Measurements from ENCODE around the gene COPS9. TPM values are rescaled to one million over a fixed set of nuclear protein-coding genes. Genes with fewer than 3 reads are reported as not detected.
A peak's percentile ranks its signal among the peaks of the same experiment; 100 is the strongest.

Gene COPS9
- total RNA-seq, 1 donor from 2014 or later = 156 TPM

DNA sequence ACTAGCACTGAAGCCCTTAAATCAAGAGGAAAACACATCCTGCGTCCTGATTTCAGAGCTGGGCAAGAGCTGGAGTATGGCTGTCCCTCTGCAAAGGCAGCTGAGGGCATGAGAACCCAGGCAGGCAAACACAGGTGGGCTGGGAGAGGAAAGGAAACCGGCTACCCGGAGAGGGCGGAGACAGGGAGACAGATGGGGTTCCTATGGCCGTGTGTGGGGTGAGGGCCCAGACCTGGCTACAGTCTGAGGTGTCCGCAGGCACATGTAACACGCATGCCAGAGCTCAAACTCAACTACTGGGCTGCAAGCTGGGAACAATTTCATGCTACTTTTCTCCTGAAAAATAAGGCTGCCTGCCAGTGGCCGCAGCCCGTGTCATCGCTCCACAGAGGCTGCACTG lies 2.7 kb downstream of the COPS9 start:
- no peak for DNase-seq (ENCODE audit: extremely low spot score, unreplicated experiment)
- H3K4me3 Mint-ChIP-seq (ENCODE audit: unreplicated experiment) = no peak overlapping the region

DNA sequence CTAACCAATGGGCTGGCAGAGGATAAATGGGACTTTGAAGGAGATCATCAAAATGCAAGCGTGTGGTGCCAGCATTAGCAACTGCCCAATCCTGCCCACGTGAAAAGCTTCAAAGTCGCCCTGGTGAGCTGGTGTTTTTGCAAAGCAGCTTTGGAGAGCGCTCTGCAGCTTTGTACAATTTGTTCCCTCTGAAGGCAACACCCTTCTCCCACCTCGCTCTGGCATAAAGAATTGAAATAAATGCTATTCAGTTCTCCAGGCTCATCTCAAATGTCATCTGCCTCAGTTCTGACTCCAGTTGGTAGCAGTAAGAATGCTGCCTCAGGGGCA lies 3.5 kb downstream of the COPS9 start:
- H3K9me3 Mint-ChIP-seq (ENCODE audit: unreplicated experiment) = no peaks in the 10 kb centered on the region
- no peak overlapping the region for H3K4me3 Mint-ChIP-seq (ENCODE audit: unreplicated experiment)
- no peaks in the 10 kb centered on the region for H3K27me3 Mint-ChIP-seq (ENCODE audit: unreplicated experiment)
- no peak for DNase-seq (ENCODE audit: extremely low spot score, unreplicated experiment)
- H3K4me1 Mint-ChIP-seq (ENCODE audit: unreplicated experiment) = peaks cover 23% of the 10 kb centered on the region
- H3K36me3 Mint-ChIP-seq (ENCODE audit: unreplicated experiment) = peaks cover 33% of the 10 kb centered on the region
- no peak overlapping the region for H3K27ac Mint-ChIP-seq (ENCODE audit: unreplicated experiment)
- TF ChIP-seq, protein P1, sequence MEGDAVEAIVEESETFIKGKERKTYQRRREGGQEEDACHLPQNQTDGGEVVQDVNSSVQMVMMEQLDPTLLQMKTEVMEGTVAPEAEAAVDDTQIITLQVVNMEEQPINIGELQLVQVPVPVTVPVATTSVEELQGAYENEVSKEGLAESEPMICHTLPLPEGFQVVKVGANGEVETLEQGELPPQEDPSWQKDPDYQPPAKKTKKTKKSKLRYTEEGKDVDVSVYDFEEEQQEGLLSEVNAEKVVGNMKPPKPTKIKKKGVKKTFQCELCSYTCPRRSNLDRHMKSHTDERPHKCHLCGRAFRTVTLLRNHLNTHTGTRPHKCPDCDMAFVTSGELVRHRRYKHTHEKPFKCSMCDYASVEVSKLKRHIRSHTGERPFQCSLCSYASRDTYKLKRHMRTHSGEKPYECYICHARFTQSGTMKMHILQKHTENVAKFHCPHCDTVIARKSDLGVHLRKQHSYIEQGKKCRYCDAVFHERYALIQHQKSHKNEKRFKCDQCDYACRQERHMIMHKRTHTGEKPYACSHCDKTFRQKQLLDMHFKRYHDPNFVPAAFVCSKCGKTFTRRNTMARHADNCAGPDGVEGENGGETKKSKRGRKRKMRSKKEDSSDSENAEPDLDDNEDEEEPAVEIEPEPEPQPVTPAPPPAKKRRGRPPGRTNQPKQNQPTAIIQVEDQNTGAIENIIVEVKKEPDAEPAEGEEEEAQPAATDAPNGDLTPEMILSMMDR (IDR thresholded peaks at IDR 0.05) = no peak

More for the DNA sequence above, 2.7 kb downstream of the COPS9 start:
- peaks cover 25% of the 10 kb centered on the region for H3K36me3 Mint-ChIP-seq (ENCODE audit: unreplicated experiment)
- H3K4me1 Mint-ChIP-seq (ENCODE audit: unreplicated experiment) = peaks cover 23% of the 10 kb centered on the region
- H3K9me3 Mint-ChIP-seq (ENCODE audit: unreplicated experiment) = no peaks in the 10 kb centered on the region
- TF ChIP-seq, protein P1 (IDR thresholded peaks at IDR 0.05) = no peak
- no peaks in the 10 kb centered on the region for H3K27me3 Mint-ChIP-seq (ENCODE audit: unreplicated experiment)
- no peak overlapping the region for H3K27ac Mint-ChIP-seq (ENCODE audit: unreplicated experiment)

- TF ChIP-seq, protein P1 (IDR thresholded peaks at IDR 0.05) = peak; percentile 9
- H3K9me3 Mint-ChIP-seq (ENCODE audit: unreplicated experiment) = no peaks in the 10 kb centered on the region
- DNase-seq (ENCODE audit: extremely low spot score, unreplicated experiment) = no peak
- H3K36me3 Mint-ChIP-seq (ENCODE audit: unreplicated experiment) = peaks cover 36% of the 10 kb centered on the region
- H3K27me3 Mint-ChIP-seq (ENCODE audit: unreplicated experiment) = no peaks in the 10 kb centered on the region
- no peak overlapping the region for H3K27ac Mint-ChIP-seq (ENCODE audit: unreplicated experiment)
- no peak overlapping the region for H3K4me3 Mint-ChIP-seq (ENCODE audit: unreplicated experiment)
- H3K4me1 Mint-ChIP-seq (ENCODE audit: unreplicated experiment) = peaks cover 21% of the 10 kb centered on the region
Observed at GRCh38 chr2:240131941-240132650, 4.0 kb downstream of the COPS9 start.

- Mint-ChIP-seq H3K36me3 (ENCODE audit: unreplicated experiment) (peaks cover 40% of the 10 kb centered on the region), H3K4me1 (ENCODE audit: unreplicated experiment) (peaks cover 17% of the 10 kb centered on the region), H3K27me3 (ENCODE audit: unreplicated experiment) (no peaks in the 10 kb centered on the region), H3K27ac (ENCODE audit: unreplicated experiment) (no peak overlapping the region), H3K4me3 (ENCODE audit: unreplicated experiment) (no peak overlapping the region), H3K9me3 (ENCODE audit: unreplicated experiment) (no peaks in the 10 kb centered on the region)
- no peak for DNase-seq (ENCODE audit: extremely low spot score, unreplicated experiment)
- TF ChIP-seq, protein P1 (IDR thresholded peaks at IDR 0.05) = no peak
Observed at GRCh38 chr2:240131296-240131695, 4.8 kb downstream of the COPS9 start.

DNA sequence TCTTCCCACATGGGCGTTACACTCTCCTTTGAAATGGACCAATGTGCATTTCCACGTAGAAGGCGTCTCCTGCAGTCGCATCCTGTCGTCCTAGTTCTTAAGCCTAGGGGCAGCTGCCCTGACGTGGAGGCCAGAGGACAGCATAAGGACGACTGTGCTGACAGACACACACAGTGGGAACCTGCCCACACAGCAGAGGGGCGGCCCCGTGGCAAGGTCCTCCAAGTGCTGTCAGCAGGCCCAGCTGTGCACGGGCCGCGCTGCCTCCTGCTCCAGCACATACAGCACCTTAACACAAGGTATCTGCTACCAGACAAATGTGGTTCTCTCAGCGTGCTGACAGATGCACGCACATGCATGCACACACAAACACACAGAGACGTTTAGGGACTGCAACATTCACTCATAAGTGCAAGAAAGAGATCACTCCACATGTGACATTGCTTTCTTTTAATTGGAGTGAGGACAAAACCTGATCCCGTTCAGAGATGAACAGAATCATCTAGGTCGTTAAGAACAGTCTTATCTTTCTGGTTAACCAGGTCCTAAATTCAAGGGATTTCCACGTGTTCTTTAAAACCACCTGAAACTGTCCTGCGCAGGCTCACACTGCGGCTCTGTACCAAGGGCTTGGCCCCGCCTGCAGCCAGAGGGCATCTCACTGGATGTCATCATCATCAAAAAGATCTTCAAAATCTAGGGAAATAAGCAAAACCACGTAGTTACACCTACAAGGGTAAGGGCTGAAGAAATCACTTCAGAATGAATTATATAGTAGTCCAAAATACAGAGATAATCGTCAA lies 5.5 kb downstream of the COPS9 start:
- TF ChIP-seq, protein P1 (IDR thresholded peaks at IDR 0.05) = no peak
- Mint-ChIP-seq H3K9me3 (ENCODE audit: unreplicated experiment) (no peaks in the 10 kb centered on the region), H3K27ac (ENCODE audit: unreplicated experiment) (no peak overlapping the region), H3K27me3 (ENCODE audit: unreplicated experiment) (no peaks in the 10 kb centered on the region), H3K4me1 (ENCODE audit: unreplicated experiment) (peaks cover 15% of the 10 kb centered on the region), H3K36me3 (ENCODE audit: unreplicated experiment) (peaks cover 42% of the 10 kb centered on the region), H3K4me3 (ENCODE audit: unreplicated experiment) (no peak overlapping the region)
- no peak for DNase-seq (ENCODE audit: extremely low spot score, unreplicated experiment)

All from osteocyte (in vitro differentiated cells).